GM18526 (cell line): ENCODE results near the gene LDB1.

Experiments used
- POLR2A ChIP-seq: IDR thresholded peaks from 3 replicates; pipeline ENCODE4 v1.6.1; 2011; ENCODE audit not compliant: insufficient read length; ENCODE audit errors: extremely low read depth

LDB1 gene, protein sequence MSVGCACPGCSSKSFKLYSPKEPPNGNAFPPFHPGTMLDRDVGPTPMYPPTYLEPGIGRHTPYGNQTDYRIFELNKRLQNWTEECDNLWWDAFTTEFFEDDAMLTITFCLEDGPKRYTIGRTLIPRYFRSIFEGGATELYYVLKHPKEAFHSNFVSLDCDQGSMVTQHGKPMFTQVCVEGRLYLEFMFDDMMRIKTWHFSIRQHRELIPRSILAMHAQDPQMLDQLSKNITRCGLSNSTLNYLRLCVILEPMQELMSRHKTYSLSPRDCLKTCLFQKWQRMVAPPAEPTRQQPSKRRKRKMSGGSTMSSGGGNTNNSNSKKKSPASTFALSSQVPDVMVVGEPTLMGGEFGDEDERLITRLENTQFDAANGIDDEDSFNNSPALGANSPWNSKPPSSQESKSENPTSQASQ

DNA sequence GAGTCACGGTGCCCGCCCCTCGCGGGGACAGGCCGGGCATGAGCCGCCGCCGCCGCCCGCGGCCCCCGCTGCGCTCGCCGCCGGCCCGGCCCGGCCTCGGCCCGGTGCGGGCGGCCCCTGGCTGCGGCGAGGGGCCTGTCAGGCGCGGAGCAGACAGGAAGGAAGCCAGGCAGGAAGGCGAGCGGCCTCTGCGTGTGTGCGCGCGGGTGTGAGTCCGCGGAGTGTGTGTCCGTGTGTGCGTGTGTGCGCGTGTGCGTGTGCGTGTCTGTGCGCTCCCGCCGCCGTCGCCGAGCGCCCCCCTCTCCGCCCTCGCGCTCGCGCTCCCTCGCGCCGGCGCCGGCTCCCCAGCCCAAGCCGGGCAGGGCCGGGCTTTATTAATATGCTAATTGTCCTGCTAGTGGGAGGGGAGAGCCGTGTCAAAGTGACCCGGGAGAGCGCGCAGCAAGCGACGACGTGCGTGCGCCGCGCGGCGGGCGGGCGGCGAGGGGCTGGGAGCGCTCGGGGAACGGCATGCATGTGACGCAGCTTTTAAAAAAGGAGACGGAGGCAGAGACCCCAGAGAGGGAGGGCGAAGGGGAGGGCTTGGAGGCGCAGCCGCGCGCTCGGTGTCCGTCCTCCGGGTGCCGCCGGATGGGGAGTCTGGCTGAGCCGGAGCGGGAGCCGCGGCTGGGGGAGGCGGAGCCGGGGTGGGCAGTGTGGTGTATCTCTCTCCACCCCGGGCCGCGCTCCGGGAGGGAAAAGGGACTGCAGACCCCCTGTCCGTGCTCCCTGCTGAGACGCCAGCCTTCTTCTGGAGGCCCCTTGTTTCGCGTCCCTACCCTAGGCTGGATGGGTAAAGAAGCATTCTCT is at the start of gene LDB1:
LDB1 (minus strand) TSS at position 227 of the 849 bp plus-strand sequence. CDS start 258 bp downstream, outside the sequence.
- peak; percentile 60 for TF ChIP-seq POLR2A

- TF ChIP-seq POLR2A: no peak
These were observed 47.7 kb upstream of the LDB1 start for GRCh38 chr10:102167861-102168260.

DNA sequence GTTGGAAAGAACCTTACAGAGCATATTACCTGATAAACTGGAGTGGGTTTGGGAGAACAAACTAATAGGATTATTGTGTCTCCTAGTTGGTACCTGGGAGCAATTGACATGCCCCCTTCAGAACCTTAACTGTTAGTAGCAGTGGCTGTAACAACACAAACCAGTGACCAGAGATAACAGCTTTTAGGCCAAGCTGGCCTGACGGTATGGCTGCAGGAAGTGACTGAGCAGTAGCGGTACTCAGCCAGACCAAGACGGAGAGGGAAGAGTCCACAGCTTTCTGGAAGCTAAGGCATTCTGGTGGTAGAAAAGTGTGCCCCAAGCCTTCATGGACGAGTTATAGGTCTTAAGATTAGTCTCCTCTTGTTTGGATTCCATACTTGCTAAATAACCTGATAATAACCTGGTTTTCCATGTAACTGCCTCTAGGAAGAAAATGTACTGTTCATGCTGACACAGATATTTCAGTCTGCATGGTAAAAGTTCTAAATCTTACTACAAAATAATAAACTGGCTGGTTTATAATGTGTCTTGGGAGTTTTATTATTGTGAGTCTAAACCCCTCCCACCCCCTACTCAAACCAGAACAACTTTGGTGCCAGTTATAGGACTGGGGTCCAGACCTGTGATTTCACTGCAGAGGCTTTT is 43.3 kb upstream of the LDB1 start:
- no peak for TF ChIP-seq POLR2A

GRCh38 chr10:102159831-102160230 is 39.7 kb upstream of the LDB1 start:
- TF ChIP-seq POLR2A: no peak

GRCh38 chr10:102159051-102159597 is 39.0 kb upstream of the LDB1 start:
- TF ChIP-seq POLR2A: no peak

DNA sequence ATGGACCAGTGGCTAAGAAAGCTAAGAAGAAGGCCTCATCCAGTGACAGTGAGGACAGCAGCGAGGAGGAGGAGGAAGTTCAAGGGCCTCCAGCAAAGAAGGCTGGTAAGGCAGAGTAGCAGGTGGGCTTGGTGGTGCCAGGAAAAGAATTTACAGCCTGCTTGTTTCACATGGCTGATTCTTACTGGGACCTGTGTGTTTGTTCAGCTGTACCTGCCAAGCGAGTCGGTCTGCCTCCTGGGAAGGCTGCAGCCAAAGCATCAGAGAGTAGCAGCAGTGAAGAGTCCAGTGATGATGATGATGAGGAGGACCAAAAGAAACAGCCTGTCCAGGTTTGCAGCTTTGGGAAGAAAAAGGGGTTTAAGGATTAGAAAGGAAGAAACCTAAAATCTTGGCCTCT is 37.1 kb upstream of the LDB1 start:
- TF ChIP-seq POLR2A: no peak

DNA sequence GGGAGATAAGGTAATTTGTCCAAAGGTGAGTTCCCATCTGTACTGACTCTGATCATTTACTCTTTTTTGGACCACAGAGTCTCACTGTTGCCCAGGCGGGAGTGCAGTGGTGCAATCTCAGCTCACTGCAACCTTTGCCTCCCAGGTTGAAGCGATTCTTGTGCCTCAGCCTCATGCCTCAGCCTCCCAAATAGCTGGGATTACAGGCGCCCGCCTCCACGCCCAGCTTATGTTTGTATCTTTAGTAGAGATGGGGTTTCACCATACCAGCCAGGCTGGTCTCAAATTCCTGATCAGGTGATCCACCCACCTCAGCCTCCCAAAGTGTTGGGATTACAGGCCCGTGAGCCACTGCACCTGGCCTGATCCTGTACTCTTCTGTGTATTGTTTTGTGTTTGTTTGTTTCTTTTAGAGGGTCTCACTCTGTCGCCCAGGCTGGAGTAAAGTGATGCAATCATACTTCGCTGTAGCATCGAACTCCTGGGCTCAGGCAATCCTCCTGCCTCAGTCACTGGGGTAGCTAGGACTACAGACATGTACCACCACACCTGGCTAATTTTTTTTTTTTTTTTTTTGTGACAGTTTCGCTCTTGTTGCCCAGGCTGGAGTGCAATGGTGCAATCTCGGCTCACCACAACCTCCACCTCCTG is 34.4 kb upstream of the LDB1 start:
- TF ChIP-seq POLR2A: no peak

DNA sequence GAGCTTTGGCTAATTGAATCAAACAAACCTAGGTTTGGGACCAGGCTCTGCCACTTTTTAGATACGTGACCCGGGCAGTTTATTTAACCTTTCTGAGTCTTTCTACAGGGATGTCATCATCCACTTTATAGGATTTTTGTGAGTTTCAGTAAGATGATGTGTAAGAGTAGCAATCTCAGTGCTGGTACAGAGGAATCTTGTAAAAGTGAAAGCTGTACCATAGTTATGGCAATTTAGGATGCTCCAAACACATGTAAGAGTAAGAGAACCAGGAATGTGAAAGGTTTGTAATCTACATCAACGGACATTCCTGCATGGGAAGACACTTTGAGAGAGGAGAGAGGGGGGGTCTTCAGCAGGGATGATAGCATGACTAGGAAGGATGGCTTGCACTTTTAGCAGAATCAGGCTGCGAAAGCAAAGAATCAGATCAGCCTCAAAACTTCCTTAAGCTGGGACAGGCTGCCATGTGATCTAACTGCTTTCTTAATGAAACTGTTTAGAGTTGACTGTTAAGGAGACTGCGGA is 33.0 kb upstream of the LDB1 start:
- no peak for TF ChIP-seq POLR2A

DNA sequence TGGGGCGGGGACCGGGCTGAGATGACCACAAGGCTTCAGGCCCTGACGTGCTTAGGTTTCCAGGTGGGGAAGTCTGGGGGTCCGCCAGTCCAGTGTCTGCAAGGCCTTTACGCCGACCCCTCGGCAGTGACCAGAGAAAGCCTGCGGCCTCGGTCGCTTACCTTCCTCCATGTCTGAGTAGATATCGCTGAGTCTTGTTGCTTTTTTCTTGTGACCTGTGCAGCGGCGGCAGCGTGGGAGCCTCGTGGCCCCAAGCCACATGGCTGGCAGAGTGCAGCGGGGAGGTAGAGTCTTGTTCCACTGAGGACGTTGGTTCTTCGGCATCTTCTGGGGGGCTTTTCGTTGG is 32.4 kb upstream of the LDB1 start:
- no peak for TF ChIP-seq POLR2A

DNA sequence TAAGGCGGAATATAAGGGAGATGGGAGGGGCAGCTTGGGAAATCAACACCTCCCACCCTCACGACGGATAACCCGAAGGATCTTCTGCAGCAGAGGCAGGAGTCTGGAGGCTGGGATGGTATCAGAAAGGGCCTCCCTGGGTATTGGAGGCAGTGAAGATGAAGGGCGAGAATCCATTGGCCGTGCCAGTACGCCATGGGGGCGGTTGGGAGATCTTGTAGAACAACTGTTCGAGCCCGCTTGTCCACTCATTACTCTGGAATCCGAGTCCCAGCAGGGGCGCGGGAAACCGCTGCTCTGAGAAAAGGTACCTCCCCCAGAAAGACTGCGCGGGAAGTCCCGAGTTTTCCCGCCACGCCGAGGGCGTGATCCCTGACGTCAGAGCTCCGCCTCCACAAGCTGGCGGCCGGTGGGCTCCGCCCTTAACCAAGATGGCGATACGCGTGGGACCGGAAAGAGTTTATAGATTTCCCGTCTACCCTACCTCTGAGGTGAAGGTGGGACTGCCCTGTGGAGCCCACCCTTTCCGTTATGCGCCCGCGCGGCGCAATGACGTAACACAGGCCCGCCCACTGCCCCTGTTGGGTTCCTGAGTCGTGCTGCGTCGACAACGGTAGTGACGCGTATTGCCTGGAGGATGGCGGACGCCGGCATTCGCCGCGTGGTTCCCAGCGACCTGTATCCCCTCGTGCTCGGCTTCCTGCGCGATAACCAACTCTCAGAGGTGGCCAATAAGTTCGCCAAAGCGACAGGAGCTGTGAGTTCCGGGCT is 31.8 kb upstream of the LDB1 start, which contains the start of gene NOLC1:
NOLC1 (plus strand) TSS at position 616 of the 771 bp plus-strand sequence; CDS start at position 638, 22 bp downstream.
- TF ChIP-seq POLR2A: peak; percentile 95

DNA sequence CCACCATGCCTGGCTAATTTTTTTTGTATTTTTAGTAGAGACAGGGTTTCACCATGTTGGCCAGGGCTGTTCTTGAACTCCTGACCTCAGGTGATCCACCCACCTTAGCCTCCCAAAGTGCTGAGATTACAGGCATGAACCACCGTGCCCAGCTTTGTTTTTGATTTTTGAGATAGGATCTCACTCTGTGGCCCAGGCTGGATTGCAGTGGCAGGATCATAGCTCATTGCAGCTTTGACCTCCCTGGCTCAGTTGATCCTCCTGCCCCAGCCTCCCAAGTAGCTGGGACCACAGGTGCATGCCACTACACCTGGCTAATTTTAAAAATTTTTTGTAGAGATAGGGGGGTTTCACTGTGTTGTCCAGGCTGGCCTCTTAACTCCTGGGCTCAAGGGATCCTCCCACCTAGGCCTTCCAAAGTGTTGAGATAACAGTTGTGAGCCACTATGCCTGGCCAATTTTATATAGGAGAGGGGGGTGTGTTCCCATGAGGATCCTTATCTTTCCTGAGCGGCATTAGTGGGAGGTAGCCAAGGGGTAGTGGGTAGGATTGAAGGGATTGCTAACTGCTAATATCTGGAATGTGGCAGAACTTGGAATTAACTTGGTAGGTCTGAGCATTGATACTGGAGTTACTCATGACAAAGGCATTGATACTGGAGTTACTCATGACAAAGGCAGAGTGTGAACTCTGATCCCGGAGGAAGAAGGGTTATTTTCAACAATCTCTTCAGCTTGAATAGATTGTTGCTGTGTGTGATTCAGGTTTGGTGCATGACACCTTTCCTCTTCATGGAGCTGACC is 31.0 kb upstream of the LDB1 start:
- TF ChIP-seq POLR2A: no peak

DNA sequence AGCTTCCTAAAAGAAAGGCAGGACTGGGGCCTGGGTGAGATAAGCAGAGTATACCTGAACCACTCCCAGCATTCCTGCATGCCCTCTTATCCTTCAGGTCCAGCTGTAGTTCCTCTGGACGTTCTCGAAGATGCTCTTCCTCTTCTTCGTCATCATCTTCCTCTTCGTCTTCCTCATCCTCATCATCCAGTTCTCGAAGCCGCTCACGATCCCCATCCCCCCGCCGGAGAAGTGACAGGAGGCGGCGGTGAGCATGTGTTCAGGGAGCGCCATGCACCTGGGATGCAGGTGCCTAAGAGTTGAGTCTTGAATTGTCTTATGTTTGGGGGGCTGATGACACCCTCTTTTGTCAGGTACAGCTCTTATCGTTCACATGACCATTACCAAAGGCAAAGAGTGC is 28.1 kb upstream of the LDB1 start:
- TF ChIP-seq POLR2A: no peak

DNA sequence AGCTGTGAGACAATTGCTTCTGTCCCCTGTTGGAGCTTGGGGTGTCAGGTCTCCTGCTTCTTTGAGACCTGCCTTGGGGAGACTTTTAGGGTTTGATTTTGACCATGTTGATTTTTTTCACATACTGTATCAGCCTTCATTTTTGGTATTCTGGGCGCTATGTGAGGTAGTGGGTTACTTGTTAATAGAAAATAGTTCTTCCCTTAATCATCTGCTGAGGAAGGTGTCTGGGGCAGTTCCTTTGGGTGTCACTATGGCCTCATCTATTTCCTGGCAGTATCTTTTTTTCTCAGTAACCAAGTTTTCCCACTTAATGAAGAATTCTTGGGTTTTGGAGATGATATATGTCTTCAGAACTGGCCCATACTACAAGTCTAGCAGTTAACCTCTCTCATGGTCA is 27.4 kb upstream of the LDB1 start:
- TF ChIP-seq POLR2A: no peak
